SU-DHL-6 (cell line): ENCODE results near the gene EML4.

Experiments
- H2AFZ ChIP-seq: fragments of 200-600 bp; sonication (generic); 2 replicates; pipeline ENCODE4 v1.6.1; 2014; ENCODE audit warnings: low read depth, mild to moderate bottlenecking, moderate library complexity, mixed read lengths, antibody characterized with exemption, low read length; ENCODE audit not compliant: severe bottlenecking
- H3F3A ChIP-seq: fragments of 200-600 bp; shearing (Covaris generic); 2 replicates; pipeline ENCODE4 v1.6.0; 2016; ENCODE audit warnings: antibody characterized with exemption, mild to moderate bottlenecking; ENCODE audit not compliant: insufficient read depth
- H3K27ac ChIP-seq: fragments of 200-600 bp; sonication (generic); 2 replicates; pipeline ENCODE4 v1.5.1; 2016; ENCODE audit warnings: low read depth, mild to moderate bottlenecking, low read length, moderate library complexity, mixed read lengths
- H3K27me3 ChIP-seq: fragments of 200-600 bp; sonication (generic), shearing (Covaris generic); 2 replicates; pipeline ENCODE4 v1.6.0; 2014; ENCODE audit warnings: mild to moderate bottlenecking, low read length
- H3K36me3 ChIP-seq: fragments of 200-600 bp; sonication (generic); 2 replicates; pipeline ENCODE4 v1.6.1; 2014; ENCODE audit warnings: mild to moderate bottlenecking, low read length, mixed read lengths
- H3K4me2 ChIP-seq: fragments of 300-600, 200-600 bp; shearing (Covaris generic), sonication (generic); 2 replicates; pipeline ENCODE4 v1.6.0; 2014; ENCODE audit warnings: low read length, low read depth, mild to moderate bottlenecking; ENCODE audit not compliant: poor library complexity, severe bottlenecking
- H3K4me3 ChIP-seq: fragments of 200-600 bp; sonication (generic); 2 replicates; pipeline ENCODE4 v1.5.1; 2014; ENCODE audit warnings: antibody characterized with exemption, low read length, mild to moderate bottlenecking, mixed read lengths; ENCODE audit not compliant: insufficient read depth, poor library complexity, severe bottlenecking
- H3K79me2 ChIP-seq: fragments of 200-600 bp; sonication (generic); 2 replicates; pipeline ENCODE4 v1.6.1; 2014; ENCODE audit warnings: mild to moderate bottlenecking, low read length, moderate library complexity; ENCODE audit not compliant: insufficient read depth
- H3K9ac ChIP-seq: fragments of 200-600 bp; sonication (generic); 2 replicates; pipeline ENCODE4 v1.7.0; 2014; ENCODE audit warnings: mild to moderate bottlenecking, low read length
- H3K9me2 ChIP-seq: fragments of 200-600 bp; sonication (generic); replicated peaks from 2 replicates; pipeline ENCODE4 v1.6.1; 2014; ENCODE audit warnings: low read length; ENCODE audit not compliant: insufficient read depth
- H3K9me3 ChIP-seq: fragments of 200-600 bp; sonication (generic); 2 replicates; pipeline ENCODE4 v1.6.1; 2014; ENCODE audit warnings: low read length, mixed read lengths; ENCODE audit not compliant: insufficient read depth
- H4K20me1 ChIP-seq: fragments of 200-600 bp; sonication (generic); 2 replicates; pipeline ENCODE4 v1.6.1; 2014; ENCODE audit warnings: low read depth, mild to moderate bottlenecking, antibody characterized with exemption, low read length, moderate library complexity, mixed read lengths
- CTCF ChIP-seq: fragments of 200-600 bp; sonication (generic); IDR thresholded peaks from one replicate; pipeline ENCODE4 v1.5.1; 2017; ENCODE audit warnings: antibody characterized with exemption, mild to moderate bottlenecking, low read length, moderate library complexity; ENCODE audit not compliant: insufficient read depth, poor library complexity, severe bottlenecking
- EZH2phosphoT487 ChIP-seq: fragments of 200-600 bp; sonication (generic), shearing (Covaris generic); conservative IDR thresholded peaks from 2 replicates; pipeline ENCODE4 v1.6.1; 2018; ENCODE audit warnings: mild to moderate bottlenecking, antibody characterized with exemption, low read length, moderate library complexity, mixed read lengths

Gene EML4

GRCh38 chr2:42135381-42136312 is 33.5 kb upstream of the EML4 start:
- H2AFZ ChIP-seq = no peak overlapping the region
- no peak overlapping the region for H3K4me3 ChIP-seq
- H3K27me3 ChIP-seq = no peaks in the 10 kb centered on the region
- no peak for TF ChIP-seq CTCF
- no peak for TF ChIP-seq EZH2phosphoT487
- H3K27ac ChIP-seq = no peak overlapping the region
- no peaks in the 10 kb centered on the region for H4K20me1 ChIP-seq
- H3K79me2 ChIP-seq = no peaks in the 10 kb centered on the region
- no peaks in the 10 kb centered on the region for H3K9me3 ChIP-seq
- H3K36me3 ChIP-seq = no peaks in the 10 kb centered on the region
- no peak overlapping the region for H3K4me2 ChIP-seq
- no peak overlapping the region for H3K9ac ChIP-seq
- H3K9me2 ChIP-seq = no peaks in the 10 kb centered on the region
- no peaks in the 10 kb centered on the region for H3F3A ChIP-seq

DNA sequence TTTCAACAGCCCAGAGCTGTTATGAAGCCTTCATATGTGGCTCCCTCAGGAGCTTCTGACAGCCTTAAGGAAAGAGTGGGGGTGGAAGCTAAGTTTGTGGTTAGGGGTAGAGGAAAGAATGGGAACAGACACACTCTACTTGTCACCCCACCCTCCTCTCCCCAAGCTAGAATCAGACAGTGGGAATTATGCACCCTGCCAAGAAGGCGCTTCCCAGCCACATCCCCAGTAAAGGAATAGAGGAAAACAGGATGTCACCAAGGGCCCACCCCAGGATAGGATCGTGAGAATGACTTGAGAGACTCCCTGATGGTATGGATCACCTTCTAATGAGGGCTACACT is 32.4 kb upstream of the EML4 start:
- no peak overlapping the region for H3K27ac ChIP-seq
- H3K36me3 ChIP-seq = no peaks in the 10 kb centered on the region
- H3K9me3 ChIP-seq = no peaks in the 10 kb centered on the region
- H3K4me3 ChIP-seq = no peak overlapping the region
- no peak overlapping the region for H3K4me2 ChIP-seq
- no peaks in the 10 kb centered on the region for H3K27me3 ChIP-seq
- no peaks in the 10 kb centered on the region for H3K9me2 ChIP-seq
- H3F3A ChIP-seq = no peaks in the 10 kb centered on the region
- no peaks in the 10 kb centered on the region for H3K79me2 ChIP-seq
- H2AFZ ChIP-seq = no peak overlapping the region
- TF ChIP-seq EZH2phosphoT487 (no peak), CTCF (no peak)
- no peak overlapping the region for H3K9ac ChIP-seq
- H4K20me1 ChIP-seq = no peaks in the 10 kb centered on the region

DNA sequence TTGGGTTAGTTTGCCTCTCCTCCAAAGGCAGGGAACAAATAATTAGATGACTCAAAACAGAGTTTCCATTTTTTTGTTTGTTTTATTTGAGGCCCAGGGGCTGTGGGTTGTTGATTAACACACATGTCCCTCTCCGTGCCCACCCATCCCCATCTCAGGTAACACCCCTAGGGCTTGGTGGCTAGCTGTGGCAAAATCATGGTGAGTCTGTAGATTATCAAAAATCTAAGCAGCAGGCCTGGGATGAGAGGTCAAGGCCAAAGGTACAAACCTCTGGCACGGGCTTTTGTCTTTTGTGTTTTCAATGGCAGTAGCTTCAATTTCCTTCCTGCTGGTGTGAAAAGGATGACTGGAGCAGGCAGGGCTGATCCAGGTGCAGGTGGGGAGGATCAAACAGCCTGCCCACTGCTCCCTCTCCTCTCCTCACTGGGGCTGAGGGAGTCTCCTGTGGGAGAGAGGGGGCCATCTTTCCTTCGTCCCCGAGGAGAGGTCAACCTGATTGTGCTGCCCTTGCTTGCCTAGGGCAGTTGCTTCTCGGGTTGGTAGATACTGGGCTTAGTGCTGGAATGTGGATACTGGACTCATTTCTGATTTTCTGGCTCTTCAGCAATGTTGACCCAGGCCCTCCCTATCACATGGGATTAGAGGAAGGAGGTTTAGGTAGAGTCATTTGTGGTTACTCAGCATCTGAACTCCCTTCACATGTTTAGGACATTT is 31.9 kb upstream of the EML4 start:
- Histone ChIP-seq H3K4me3 (no peak overlapping the region), H3K9me3 (no peaks in the 10 kb centered on the region), H3K36me3 (no peaks in the 10 kb centered on the region), H3K27ac (no peak overlapping the region), H3K4me2 (no peak overlapping the region), H3K9me2 (no peaks in the 10 kb centered on the region), H3K79me2 (no peaks in the 10 kb centered on the region), H3K27me3 (no peaks in the 10 kb centered on the region), H4K20me1 (no peaks in the 10 kb centered on the region), H3F3A (no peaks in the 10 kb centered on the region), H3K9ac (no peak overlapping the region), H2AFZ (no peak overlapping the region)
- TF ChIP-seq CTCF (no peak), EZH2phosphoT487 (no peak)
